Mammary epithelial cell (primary cell): ENCODE measurements around the gene SIL1.

Experiments
- EZH2 ChIP-seq: IDR thresholded peaks from 2 replicates; pipeline ENCODE4 v1.6.1; 2012; ENCODE audit warnings: low read length, inconsistent platforms, borderline replicate concordance
- TF ChIP-seq, protein P1 (sequence below), 2 donors: IDR thresholded peaks in 1 of 2; conservative IDR thresholded peaks in 1 of 2; 2 replicates each; pipeline ENCODE4 v1.5.1; 2011 to 2012; ENCODE audit warnings: inconsistent platforms in 2 of 2, low read length in 2 of 2, mild to moderate bottlenecking in 2 of 2, control low read depth in 1 of 2, low read depth in 1 of 2; ENCODE audit not compliant: insufficient read depth in 1 of 2; ENCODE audit errors: extremely low read depth in 1 of 2

GRCh38 chr5:138920181-138920580 lies 278.0 kb downstream of the SIL1 start:
- TF ChIP-seq, protein P1, sequence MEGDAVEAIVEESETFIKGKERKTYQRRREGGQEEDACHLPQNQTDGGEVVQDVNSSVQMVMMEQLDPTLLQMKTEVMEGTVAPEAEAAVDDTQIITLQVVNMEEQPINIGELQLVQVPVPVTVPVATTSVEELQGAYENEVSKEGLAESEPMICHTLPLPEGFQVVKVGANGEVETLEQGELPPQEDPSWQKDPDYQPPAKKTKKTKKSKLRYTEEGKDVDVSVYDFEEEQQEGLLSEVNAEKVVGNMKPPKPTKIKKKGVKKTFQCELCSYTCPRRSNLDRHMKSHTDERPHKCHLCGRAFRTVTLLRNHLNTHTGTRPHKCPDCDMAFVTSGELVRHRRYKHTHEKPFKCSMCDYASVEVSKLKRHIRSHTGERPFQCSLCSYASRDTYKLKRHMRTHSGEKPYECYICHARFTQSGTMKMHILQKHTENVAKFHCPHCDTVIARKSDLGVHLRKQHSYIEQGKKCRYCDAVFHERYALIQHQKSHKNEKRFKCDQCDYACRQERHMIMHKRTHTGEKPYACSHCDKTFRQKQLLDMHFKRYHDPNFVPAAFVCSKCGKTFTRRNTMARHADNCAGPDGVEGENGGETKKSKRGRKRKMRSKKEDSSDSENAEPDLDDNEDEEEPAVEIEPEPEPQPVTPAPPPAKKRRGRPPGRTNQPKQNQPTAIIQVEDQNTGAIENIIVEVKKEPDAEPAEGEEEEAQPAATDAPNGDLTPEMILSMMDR (conservative IDR thresholded peaks at IDR 0.05 in 1 of 2, IDR thresholded peaks at IDR 0.05 in 1 of 2; ENCODE audit: extremely low read depth in 1 of 2, insufficient read depth in 1 of 2, low read depth in 1 of 2, low read length in 2 of 2): no peak
- no peak for TF ChIP-seq EZH2
